SW 1271 (cell line): ENCODE measurements around the gene EIF2B5.

Experiments used
- DNase-seq, 2 experiments: peaks; one replicate each; lab custom pipeline; 2025; lab: John Stamatoyannopoulos, UW

The EIF2B5 gene

DNA sequence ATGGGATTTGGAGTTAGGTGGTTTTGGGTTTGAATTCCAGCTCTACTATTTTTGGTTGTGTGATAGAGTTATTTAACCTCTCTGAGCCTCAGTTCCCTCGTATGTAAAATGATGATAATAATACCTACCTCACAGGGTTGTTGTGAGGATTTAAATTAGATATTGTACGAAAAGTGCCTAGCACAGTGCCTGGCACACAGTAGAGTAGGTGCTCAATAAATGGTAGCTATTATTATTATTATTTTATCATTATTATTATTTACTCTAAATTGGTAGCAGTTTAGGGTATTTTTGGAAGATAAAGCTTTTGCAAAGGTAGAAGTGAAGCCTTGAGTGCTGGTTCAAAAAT, 38.2 kb downstream of the EIF2B5 start:
- no peak for DNase-seq

DNA sequence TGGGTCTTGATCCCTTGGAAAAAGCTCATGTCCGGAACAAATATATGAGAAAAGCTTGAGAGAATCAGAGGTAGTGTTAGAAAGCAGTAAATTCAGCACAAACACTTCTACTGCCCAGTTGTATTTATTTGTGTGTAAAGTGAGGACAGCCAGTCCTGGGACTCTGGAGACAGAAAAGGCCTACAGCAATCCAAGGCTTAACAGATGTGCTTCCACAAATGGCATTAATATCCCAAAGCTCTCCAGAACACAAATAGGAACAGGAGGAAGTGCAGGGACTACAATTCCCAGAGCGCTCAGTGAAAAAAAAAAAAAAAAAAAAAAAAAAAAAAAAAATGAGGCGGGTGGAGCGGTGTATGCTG, 39.1 kb downstream of the EIF2B5 start:
- DNase-seq, result no peak

DNA sequence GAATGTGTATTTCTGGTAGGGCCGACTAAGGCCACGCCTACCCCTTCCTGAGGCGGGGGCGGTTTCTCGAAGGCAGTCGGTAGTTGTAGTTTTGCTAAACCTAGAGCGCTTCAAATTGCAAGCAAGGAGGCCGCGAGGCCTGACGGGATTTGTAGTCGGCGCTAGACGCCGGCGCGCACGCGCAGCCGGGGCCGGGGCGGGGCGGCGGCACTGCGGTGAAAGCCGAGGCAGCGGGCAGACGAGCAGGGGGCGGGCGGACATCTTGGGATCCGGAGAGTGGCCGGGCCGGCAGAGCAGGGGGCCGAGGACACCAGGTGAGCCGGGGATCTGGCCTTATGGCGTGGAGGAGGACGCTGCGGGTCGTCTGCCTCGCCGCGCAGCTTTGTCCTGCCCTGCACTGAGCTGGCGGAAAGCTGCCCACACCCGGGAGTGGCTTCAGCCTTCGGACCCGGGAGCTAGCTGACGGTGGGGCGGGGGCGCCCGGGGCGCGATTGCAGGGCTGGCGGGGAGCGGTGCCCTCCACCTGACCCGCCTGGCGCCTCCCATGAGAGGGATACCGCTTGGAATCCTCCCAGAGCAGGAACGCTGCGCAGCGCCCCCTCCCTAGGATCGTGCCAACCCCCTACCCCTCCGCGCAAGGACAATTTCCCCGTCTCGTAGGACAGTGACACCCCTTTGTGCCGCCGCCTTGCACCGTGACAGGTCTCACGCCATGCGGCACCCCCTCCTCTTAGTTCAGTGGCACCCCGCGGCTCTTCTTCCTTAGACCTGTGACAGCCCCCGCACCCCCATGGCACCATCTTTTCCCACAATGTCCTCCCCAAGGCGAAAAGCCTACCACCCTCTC, 39.7 kb downstream of the EIF2B5 start, which contains the start of gene AP2M1:
TSS of gene AP2M1 (plus strand) at position 210 of the 847 bp plus-strand sequence. CDS start 2,139 bp downstream, outside the sequence.
- DNase-seq, result peak; percentile 93 to 99

DNA sequence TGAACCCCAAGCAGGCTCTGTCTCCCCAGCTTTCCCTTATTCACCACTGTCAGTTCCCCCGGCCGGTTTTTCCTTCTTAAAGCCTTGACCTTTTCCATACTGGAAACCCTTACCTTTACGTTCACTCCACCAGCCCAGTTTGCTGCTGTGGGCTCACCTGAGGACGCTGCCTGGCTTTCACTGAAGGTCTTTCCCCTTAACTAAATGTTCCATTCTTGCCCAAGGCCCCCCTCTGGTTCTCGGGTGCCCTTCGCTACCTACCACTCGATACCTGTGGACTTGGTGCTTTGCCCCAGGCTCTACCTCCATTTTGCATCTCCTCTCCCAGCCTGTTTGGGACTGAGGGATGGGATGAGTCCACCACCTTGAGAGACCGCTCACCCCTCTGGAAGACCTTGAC, 40.3 kb downstream of the EIF2B5 start:
- no peak for DNase-seq

DNA sequence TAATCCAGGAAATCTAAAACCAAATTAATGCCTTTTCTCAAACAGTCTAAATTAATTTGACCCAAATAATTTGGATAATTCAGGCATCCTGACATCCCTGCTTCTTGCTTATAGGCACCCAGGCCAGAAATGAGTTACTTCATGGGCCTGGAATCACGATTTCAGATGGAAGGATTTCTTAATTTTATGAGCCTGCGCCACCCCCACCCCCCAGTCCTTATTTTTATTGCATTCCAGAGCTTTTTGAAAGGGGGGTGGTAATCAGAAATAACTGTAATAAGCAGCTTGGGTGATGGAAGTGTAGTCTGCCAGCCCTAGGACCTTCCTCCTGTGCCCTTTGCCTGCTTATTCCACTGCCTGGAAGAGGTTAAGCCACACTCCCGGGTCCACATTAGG, 40.8 kb downstream of the EIF2B5 start:
- DNase-seq, result no peak

DNA sequence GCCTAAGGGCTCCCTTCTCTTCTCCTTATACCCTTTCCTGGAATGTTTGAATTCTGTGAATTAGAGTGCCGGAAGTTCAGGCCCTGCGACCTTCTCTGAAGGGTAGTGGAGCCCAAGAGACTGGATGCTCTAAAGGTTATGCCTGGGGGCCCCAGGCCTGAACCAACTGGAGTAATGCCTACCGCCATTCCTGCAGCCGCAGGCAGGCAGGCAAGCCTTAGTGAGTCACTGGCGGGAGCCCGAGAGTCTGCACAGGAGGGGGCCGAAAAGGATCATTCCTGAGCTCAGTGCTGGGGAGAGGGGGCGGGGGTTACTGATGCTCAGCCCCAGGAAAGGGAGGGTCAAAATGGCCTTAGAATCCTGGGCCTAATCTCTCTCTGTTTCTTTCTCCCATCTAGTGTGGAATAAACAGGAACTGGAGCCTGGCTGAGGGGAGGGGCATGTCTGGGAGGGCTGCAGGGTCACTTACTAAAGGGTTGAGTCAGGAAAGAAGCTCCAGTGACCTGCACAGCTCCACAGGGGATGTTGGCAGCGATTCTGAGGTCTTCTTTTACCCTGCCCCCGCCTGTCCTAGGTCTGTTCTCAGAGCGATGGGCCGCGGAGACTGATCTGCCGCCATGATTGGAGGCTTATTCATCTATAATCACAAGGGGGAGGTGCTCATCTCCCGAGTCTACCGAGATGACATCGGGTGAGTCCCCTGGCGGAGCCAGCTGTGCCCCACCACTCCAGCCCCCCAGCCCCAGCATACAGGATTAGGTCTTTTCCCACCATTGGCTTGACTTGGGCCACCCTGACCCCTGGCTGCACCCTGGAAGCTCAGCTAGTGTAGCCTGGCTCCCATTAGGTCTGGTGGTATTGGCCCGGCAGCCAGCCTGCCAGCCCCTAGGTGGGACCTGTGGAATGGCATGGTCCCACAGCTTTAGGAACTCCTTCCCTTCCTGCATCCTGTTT, 41.5 kb downstream of the EIF2B5 start:
- DNase-seq, result peak; percentile 52 to 67

DNA sequence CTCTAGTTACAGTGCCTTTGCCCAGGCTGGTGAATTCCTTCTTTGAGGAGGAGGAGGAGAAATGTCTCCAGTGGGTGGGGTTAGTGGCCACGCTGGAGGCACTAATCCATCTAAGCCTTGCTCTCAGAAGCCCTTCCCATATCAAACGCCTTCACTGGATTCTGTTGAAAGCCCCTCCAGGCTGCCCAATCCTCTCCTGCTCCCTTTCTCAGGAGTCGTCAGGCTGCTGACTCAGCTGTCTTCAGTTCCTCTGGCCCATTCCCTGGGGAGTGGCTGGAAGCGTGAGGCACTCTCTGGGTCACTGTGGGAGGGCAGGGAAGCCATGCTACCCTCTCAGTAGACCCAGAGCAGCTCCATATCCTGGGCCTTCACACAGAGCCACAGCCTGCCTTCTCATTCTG, 42.2 kb downstream of the EIF2B5 start:
- no peak for DNase-seq

DNA sequence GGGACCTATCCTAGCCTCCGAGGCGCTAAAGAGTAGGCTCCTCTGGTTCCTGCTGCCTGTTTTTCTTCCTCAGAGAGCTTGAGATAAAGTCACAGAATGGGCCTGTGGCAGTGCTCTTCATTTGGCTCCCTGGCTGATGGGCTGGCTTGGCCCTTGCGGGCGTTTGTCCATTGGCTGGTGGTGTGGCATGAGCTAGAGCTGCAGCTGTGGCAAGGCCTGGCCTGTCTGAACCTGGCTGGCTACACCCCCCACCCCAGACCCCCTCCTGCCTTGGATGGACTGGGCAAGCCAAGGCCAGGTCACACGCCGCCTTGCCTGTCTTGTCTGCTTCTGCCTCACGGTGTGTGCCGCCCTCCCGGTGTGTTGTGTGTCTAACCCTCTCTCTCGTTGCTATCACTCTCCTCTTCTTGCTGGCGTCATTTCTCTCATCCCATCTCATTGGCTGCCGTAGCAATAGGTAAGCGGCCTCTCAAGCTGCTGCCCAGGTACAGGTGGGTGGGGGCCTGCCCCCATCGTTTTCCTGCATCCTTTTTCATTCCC, 42.7 kb downstream of the EIF2B5 start:
- no peak for DNase-seq

DNA sequence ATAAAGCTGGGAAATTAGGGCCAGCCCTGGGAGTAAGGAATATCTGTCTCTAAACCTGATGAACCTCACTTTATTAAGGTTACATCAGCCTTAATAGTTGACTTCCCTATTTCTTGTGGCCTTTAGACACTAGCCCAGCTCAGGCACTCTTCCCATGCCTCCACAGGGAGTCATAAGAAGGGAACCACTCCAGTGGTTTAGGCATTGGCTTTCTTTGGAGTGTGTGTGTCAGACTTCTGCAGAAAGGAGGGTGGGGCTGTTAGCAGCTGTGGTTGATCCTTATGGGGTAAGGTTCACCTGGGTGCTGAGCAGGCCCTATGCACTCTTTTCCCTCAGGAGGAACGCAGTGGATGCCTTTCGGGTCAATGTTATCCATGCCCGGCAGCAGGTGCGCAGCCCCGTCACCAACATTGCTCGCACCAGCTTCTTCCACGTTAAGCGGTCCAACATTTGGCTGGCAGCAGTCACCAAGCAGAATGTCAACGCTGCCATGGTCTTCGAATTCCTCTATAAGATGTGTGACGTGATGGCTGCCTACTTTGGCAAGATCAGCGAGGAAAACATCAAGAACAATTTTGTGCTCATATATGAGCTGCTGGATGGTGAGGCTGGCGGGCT, 43.5 kb downstream of the EIF2B5 start:
- DNase-seq, result no peak

DNA sequence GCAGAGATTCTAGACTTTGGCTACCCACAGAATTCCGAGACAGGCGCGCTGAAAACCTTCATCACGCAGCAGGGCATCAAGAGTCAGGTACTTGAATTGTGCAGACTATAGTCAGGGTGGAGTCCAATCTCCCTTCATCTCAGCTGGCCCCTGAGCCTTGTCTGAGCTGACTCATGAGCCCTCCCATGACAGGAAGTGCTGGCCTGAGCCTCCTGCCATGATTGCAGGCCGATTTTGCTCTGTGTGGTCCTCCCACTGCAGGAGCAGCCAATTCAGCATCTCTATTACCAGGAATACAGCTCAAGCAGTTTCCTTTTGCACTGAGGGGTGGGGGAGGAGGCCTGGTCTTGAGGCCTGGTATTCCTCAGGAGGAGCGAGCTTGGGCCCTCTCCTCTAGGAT, 45.0 kb downstream of the EIF2B5 start:
- no peak for DNase-seq

DNA sequence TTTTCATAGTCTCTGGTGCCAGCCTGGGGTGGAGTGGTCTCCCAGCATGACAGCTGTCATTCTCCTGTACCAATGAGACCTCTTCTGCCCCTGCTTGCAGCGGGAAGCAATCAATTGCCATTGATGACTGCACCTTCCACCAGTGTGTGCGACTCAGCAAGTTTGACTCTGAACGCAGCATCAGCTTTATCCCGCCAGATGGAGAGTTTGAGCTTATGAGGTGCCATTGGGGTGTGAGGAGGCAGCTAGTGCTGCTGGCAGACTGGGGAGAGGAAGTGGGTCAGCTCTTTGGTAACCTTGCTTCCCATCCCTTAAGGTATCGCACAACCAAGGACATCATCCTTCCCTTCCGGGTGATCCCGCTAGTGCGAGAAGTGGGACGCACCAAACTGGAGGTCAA, 46.4 kb downstream of the EIF2B5 start:
- DNase-seq, result no peak

DNA sequence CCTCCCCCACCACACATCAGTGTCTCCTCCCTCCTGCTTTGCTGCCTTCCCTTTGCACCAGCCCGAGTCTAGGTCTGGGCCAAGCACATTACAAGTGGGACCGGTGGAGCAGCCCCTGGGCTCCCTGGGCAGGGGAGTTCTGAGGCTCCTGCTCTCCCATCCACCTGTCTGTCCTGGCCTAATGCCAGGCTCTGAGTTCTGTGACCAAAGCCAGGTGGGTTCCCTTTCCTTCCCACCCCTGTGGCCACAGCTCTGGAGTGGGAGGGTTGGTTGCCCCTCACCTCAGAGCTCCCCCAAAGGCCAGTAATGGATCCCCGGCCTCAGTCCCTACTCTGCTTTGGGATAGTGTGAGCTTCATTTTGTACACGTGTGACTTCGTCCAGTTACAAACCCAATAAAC, 48.5 kb downstream of the EIF2B5 start:
- no peak for DNase-seq

DNA sequence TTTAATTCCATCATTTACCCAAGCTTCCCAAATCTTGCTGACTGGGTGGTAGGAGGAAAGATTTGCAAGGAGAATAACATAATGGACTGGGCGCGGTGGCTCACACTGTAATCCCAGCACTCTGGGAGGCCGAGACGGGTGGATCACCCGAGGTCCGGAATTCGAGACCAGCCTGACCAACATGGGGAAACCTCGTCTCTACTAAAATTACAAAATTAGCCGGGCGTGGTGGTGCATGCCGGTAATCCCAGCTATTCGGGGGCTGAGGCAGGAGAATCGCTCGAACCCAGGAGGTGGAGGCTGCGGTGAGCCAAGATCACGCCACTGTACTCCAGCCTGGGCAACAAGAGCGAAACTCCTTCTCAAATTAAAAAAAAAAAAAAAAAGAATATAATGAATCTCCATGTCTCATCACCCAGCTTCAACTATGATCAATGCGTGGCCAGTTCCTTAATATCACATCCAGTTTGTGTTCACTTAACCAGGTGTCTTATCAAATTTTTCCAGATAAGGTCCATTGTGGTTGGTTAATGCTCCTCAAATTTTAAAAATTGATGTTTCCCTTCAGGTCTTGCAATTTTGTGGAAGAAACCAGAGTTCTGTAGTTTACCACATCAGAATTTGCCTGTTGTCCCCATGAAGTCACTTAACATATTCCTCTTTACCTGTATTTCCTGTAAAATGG, 49.5 kb downstream of the EIF2B5 start:
- no peak for DNase-seq

DNA sequence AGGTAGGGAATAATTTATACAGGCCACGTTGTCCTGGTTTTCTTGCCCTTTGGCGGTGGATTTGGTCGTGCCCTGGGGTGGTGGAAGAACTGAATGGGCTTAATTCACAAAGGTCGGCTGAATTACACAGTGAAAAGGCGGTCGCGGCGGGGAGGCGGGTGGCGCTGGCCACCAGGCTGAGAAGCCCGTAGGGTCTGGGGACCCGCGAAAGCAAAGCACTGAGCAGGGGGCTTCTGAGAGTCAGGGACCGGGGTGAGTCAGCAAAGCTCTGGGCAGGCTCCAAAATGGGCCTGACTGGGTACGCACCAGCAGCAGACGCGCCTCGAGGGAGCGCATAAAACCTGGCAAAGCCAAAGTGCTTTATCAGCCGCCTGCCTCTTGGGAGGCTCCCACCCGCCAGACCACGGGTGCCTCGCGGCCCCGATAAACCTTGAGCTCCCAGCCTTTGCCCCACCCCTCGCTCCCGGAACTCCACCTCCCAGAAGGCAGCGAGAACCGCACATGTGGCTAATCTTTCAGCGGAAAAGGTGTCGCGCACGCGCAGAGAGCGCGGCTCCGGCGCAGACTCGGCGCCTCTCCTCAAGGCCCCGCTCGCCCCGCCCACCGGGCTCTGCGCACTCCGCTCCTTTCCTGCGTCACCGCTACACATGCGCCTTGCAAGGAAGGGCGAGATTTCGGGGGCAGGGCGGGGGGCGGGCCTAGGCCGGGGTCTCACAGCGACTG, 50.5 kb downstream of the EIF2B5 start:
- DNase-seq, result peak; percentile 94 to 98

DNA sequence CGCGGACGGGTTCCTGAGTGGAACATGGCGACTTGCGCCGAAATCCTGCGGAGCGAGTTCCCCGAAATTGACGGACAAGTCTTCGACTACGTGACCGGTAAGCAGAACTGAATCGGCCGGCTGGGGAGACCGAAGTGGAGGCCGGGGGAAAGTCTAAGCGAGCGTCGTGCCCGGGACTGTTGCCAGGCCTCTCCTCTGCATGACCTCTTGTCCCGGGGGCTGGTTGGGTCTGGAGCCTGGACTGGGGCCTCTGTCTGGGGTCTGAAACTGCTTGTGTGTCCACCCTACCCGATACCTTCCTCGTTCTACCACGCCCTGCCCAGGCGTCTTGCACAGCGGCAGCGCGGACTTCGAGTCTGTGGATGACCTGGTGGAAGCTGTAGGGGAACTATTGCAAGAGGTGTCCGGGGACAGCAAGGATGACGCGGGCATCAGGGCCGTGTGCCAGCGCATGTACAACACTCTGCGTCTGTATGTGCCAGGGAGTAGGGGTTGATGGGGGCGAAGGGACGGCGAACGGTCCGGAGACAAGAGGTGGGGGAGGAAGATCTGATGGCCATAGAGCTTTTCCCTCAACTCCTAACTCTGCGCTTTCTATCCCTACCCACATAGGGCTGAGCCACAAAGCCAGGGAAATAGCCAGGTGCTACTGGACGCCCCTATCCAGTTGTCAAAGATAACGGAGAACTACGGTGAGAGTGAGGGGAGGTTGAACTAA, 51.2 kb downstream of the EIF2B5 start, which contains the start of gene ABCF3:
TSS of gene ABCF3 (plus strand) at position 16 of the 718 bp plus-strand sequence. CDS start at position 25, 9 bp downstream.
- no peak for DNase-seq

DNA sequence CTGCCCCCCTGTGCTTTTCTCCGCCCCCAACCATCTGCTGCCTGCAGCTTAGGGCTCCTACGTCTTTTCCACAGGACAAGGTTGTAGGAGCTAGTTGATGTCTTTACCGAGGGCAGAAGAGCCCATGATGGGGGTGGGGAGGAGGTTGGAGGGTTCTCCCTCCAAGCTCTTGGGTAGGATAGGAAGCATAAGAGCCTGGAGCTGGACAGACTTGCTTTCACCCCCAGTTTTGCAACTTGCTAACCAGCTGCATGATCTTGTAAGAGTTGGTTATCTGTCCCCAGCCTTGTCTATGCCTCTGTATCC, 51.7 kb downstream of the EIF2B5 start:
- no peak for DNase-seq

DNA sequence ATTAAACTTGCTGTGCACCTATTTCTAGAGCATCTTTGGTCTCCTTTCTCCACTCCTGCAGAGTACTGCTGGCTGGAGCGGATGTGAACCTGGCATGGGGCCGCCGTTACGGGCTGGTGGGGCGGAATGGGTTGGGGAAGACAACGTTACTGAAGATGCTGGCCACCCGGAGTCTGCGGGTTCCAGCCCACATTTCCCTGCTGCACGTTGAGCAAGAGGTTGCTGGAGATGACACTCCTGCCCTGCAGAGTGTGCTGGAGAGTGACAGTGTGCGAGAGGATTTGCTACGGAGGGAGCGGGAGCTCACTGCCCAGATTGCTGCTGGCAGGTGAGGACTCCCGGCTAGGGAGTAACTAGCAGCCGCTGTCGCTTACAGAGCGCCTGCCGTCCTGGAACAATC, 52.9 kb downstream of the EIF2B5 start:
- DNase-seq, result no peak

DNA sequence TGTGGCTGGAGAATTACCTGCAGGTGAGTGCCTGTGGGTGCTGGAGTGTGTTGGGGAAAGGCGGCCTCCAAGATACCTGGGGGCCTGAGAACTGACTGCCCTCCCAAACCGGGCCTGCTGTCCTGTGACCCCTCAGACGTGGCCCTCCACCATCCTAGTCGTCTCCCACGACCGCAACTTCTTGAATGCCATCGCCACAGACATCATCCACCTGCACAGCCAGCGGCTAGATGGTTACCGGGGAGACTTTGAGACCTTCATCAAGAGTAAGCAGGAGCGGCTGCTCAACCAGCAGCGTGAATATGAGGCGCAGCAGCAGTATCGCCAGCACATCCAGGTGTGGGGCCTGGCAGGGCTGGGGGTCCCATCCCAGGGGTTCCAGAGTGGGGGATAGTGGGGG, 54.3 kb downstream of the EIF2B5 start:
- no peak for DNase-seq

DNA sequence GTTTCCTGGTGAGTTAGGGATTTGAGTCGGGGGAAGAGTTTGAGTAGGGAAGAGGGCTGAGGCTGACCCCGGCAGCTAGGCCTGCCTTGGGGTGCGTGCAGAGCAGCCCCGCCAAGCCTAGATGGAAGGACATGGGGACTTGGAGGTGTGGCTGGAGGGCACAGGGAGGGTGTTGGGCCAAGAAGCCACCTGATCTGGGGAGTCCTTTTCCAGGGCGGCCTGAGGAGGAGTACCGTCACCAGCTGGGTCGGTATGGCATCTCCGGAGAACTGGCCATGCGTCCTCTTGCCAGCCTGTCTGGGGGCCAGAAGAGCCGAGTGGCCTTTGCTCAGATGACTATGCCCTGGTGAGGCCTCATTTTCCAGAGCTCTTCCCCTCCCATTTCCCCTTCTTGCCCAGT, 57.7 kb downstream of the EIF2B5 start:
- DNase-seq, result no peak

DNA sequence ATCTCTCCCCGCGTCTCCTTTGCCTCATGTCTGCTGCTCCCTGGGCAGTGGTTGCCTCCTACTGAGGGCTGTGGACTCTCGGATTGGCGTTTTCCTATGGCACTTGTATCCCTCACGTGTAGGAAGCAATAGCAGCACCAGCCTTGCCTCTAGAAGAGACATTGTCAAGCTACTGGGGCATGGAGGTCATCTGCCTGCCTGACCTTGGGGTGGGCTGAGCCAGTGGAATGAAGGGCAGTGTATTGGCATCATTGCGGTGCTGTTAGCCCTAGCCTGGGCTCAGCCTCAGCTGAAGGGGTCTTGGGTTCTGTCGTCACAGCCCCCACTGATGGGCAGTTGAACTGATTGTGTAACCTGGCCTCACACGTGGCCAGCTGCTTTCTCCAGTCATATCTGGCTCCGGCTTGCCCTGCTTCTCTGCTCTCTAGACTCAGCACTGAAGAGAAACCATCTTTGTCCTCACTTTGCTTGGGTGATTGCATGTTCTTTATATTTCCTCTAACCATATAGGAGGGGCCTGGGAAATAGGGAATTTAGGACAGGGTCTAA, 58.9 kb downstream of the EIF2B5 start:
- DNase-seq, result no peak
